ENCODE measurements around the gene PRH1.

The PRH1 gene

GRCh38 chr12:10884086-10884725, at the start of gene PRH1:
Gene PRH1 (minus strand): TSS chr12:10884255. CDS start chr12:10884217, 38 bp downstream.
- no peak within 1 kb of the TSS for H3K27ac ChIP-seq (ENCODE audit: low read depth, low read length)
- no peak within 1 kb of the TSS for H3K4me2 ChIP-seq (ENCODE audit: low read depth, low read length, poor library complexity, severe bottlenecking)
- no peaks in the 10 kb centered on the region for H3K9me3 ChIP-seq (ENCODE audit: insufficient read depth, low read length)
- H2AFZ ChIP-seq (ENCODE audit: low read depth, low read length, severe bottlenecking): no peak within 1 kb of the TSS
- no peak for TF ChIP-seq EZH2phosphoT487 (conservative IDR thresholded peaks at IDR 0.05; ENCODE audit: low read length)
- TF ChIP-seq CTCF (IDR thresholded peaks at IDR 0.05; ENCODE audit: insufficient read depth, low read length, poor library complexity, severe bottlenecking): no peak
- no peaks in the 10 kb centered on the region for H3K36me3 ChIP-seq (ENCODE audit: low read length)
- H4K20me1 ChIP-seq (ENCODE audit: low read depth, low read length): no peaks in the 10 kb centered on the region
- H3K4me3 ChIP-seq (ENCODE audit: insufficient read depth, low read length, poor library complexity, severe bottlenecking): no peak within 1 kb of the TSS
- no peaks in the 10 kb centered on the region for H3F3A ChIP-seq (ENCODE audit: insufficient read depth)
- H3K27me3 ChIP-seq (ENCODE audit: low read length): no peaks in the 10 kb centered on the region
- H3K9me2 ChIP-seq (replicated peaks; ENCODE audit: insufficient read depth, low read length): no peaks in the 10 kb centered on the region
- no peak within 1 kb of the TSS for H3K9ac ChIP-seq (ENCODE audit: low read length)
- no peaks in the 10 kb centered on the region for H3K79me2 ChIP-seq (ENCODE audit: insufficient read depth, low read length)

- Histone ChIP-seq H2AFZ (ENCODE audit: low read depth, low read length, severe bottlenecking) (no peak within 1 kb of the TSS), H3K27me3 (ENCODE audit: low read length) (no peaks in the 10 kb centered on the region), H3K9ac (ENCODE audit: low read length) (no peak within 1 kb of the TSS), H3K36me3 (ENCODE audit: low read length) (no peaks in the 10 kb centered on the region), H3K4me2 (ENCODE audit: low read depth, low read length, poor library complexity, severe bottlenecking) (no peak within 1 kb of the TSS), H3K4me3 (ENCODE audit: insufficient read depth, low read length, poor library complexity, severe bottlenecking) (no peak within 1 kb of the TSS), H3K27ac (ENCODE audit: low read depth, low read length) (no peak within 1 kb of the TSS), H3K9me2 (replicated peaks; ENCODE audit: insufficient read depth, low read length) (no peaks in the 10 kb centered on the region), H3K79me2 (ENCODE audit: insufficient read depth, low read length) (no peaks in the 10 kb centered on the region), H3K9me3 (ENCODE audit: insufficient read depth, low read length) (no peaks in the 10 kb centered on the region), H4K20me1 (ENCODE audit: low read depth, low read length) (no peaks in the 10 kb centered on the region), H3F3A (ENCODE audit: insufficient read depth) (no peaks in the 10 kb centered on the region)
- TF ChIP-seq CTCF (IDR thresholded peaks at IDR 0.05; ENCODE audit: insufficient read depth, low read length, poor library complexity, severe bottlenecking) (no peak), EZH2phosphoT487 (conservative IDR thresholded peaks at IDR 0.05; ENCODE audit: low read length) (no peak)
These were observed 44.8 kb upstream of the PRH1 start, which contains the start of gene PRH2 for GRCh38 chr12:10928746-10929286. Gene PRH2 (plus strand): TSS chr12:10929236. CDS start chr12:10929274, 38 bp downstream.

- Histone ChIP-seq H2AFZ (ENCODE audit: low read depth, low read length, severe bottlenecking) (no peak overlapping the region), H3K27me3 (ENCODE audit: low read length) (no peaks in the 10 kb centered on the region), H3K9me2 (replicated peaks; ENCODE audit: insufficient read depth, low read length) (no peaks in the 10 kb centered on the region), H3F3A (ENCODE audit: insufficient read depth) (no peaks in the 10 kb centered on the region), H3K27ac (ENCODE audit: low read depth, low read length) (no peak overlapping the region), H3K36me3 (ENCODE audit: low read length) (no peaks in the 10 kb centered on the region), H3K4me2 (ENCODE audit: low read depth, low read length, poor library complexity, severe bottlenecking) (no peak overlapping the region), H4K20me1 (ENCODE audit: low read depth, low read length) (no peaks in the 10 kb centered on the region), H3K79me2 (ENCODE audit: insufficient read depth, low read length) (no peaks in the 10 kb centered on the region), H3K9me3 (ENCODE audit: insufficient read depth, low read length) (no peaks in the 10 kb centered on the region), H3K4me3 (ENCODE audit: insufficient read depth, low read length, poor library complexity, severe bottlenecking) (no peak overlapping the region), H3K9ac (ENCODE audit: low read length) (no peak overlapping the region)
- TF ChIP-seq CTCF (IDR thresholded peaks at IDR 0.05; ENCODE audit: insufficient read depth, low read length, poor library complexity, severe bottlenecking): no peak
- no peak for TF ChIP-seq EZH2phosphoT487 (conservative IDR thresholded peaks at IDR 0.05; ENCODE audit: low read length)
These were observed 42.2 kb upstream of the PRH1 start for GRCh38 chr12:10926269-10926668.

Measured in SU-DHL-6 (cell line).